ENCODE data around the gene SUN3. TPM values are rescaled to one million over a fixed set of nuclear protein-coding genes. Genes with fewer than 3 reads are reported as not detected.

SUN3 gene
- total and polyA plus RNA-seq, 2 experiments from 2014 or later: 0.43 TPM; not detected in 1

GRCh38 chr7:47948141-47948790, 80.6 kb downstream of the SUN3 start, which contains the start of gene PKD1L1:
Gene PKD1L1, minus strand, starts transcription at chr7:47948466. Its CDS starts 26 bp downstream, at chr7:47948440.
- TF ChIP-seq CTCF (IDR thresholded peaks at IDR 0.05; ENCODE audit: low read depth, low read length): no peak
- H3K27me3 ChIP-seq: no peaks in the 10 kb centered on the region
- no peaks in the 10 kb centered on the region for H3K36me3 ChIP-seq
- no peaks in the 10 kb centered on the region for H3K4me1 ChIP-seq (ENCODE audit: low read depth)
- H3K27ac ChIP-seq: no peak within 1 kb of the TSS
- H3K4me3 ChIP-seq: no peak within 1 kb of the TSS
- H3K9me3 ChIP-seq (ENCODE audit: low read depth): no peaks in the 10 kb centered on the region
- DNase-seq (ENCODE audit: low read depth in 1 of 2, low spot score in 1 of 2): no peak

GRCh38 chr7:47947355-47947749, 81.6 kb downstream of the SUN3 start:
- H3K36me3 ChIP-seq: no peaks in the 10 kb centered on the region
- no peak for TF ChIP-seq CTCF (IDR thresholded peaks at IDR 0.05; ENCODE audit: low read depth, low read length)
- no peak overlapping the region for H3K4me3 ChIP-seq
- no peaks in the 10 kb centered on the region for H3K27me3 ChIP-seq
- no peak for DNase-seq (ENCODE audit: low read depth in 1 of 2, low spot score in 1 of 2)
- H3K27ac ChIP-seq: no peak overlapping the region
- H3K9me3 ChIP-seq (ENCODE audit: low read depth): no peaks in the 10 kb centered on the region
- no peaks in the 10 kb centered on the region for H3K4me1 ChIP-seq (ENCODE audit: low read depth)

GRCh38 chr7:47946581-47947354, 82.1 kb downstream of the SUN3 start:
- Histone ChIP-seq H3K27ac (no peak overlapping the region), H3K4me3 (no peak overlapping the region), H3K36me3 (no peaks in the 10 kb centered on the region), H3K27me3 (no peaks in the 10 kb centered on the region), H3K4me1 (ENCODE audit: low read depth) (no peaks in the 10 kb centered on the region), H3K9me3 (ENCODE audit: low read depth) (no peaks in the 10 kb centered on the region)
- no peak for DNase-seq (ENCODE audit: low read depth in 1 of 2, low spot score in 1 of 2)
- TF ChIP-seq CTCF (IDR thresholded peaks at IDR 0.05; ENCODE audit: low read depth, low read length): no peak

- TF ChIP-seq CTCF (IDR thresholded peaks at IDR 0.05; ENCODE audit: low read depth, low read length): peak; percentile 79
- Histone ChIP-seq H3K4me3 (no peak overlapping the region), H3K27ac (no peak overlapping the region), H3K27me3 (no peaks in the 10 kb centered on the region), H3K4me1 (ENCODE audit: low read depth) (peaks cover 8% of the 10 kb centered on the region), H3K36me3 (no peaks in the 10 kb centered on the region), H3K9me3 (ENCODE audit: low read depth) (no peaks in the 10 kb centered on the region)
- DNase-seq (ENCODE audit: low read depth in 1 of 2, low spot score in 1 of 2): peak; percentile 75 to 83
Measured at GRCh38 chr7:47945261-47946015, 83.5 kb downstream of the SUN3 start.

- Histone ChIP-seq H3K4me1 (ENCODE audit: low read depth) (peaks cover 11% of the 10 kb centered on the region), H3K27me3 (no peaks in the 10 kb centered on the region), H3K27ac (no peak overlapping the region), H3K9me3 (ENCODE audit: low read depth) (no peaks in the 10 kb centered on the region), H3K36me3 (no peaks in the 10 kb centered on the region), H3K4me3 (no peak overlapping the region)
- TF ChIP-seq CTCF (IDR thresholded peaks at IDR 0.05; ENCODE audit: low read depth, low read length): no peak
- DNase-seq (ENCODE audit: low read depth in 1 of 2, low spot score in 1 of 2): no peak
Measured at GRCh38 chr7:47944536-47945260, 84.2 kb downstream of the SUN3 start.
